ENCODE measurements around the gene CEACAM3. TPM values are rescaled to one million over a fixed set of nuclear protein-coding genes. Genes with fewer than 3 reads are reported as not detected.
"Not testable (repeated sequence)": the region's sequence is repeated elsewhere in the genome, so short reads cannot be mapped to it uniquely, and the experiment has no call there.

Gene CEACAM3
- polyA plus RNA-seq, 3 donors: 5.9 to 11.8 (median 11.3) TPM

DNA sequence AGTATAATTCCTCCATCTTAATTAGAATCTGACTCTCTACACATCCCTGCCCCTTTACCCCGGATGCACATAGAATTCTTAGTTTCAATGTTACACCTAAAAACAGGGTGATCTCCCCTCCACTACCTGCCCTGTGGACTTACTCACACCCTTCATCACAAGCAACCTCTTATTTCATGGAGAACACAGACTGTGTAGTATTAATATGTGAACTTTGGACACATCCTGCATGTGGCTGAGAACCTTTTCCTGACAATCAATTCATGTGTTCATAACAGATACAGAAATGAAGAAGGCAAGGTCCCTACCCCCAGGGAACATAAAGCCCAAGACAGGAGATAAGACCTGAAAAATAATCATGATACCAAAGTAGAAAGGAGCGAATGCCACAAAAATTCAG is 29.3 kb upstream of the CEACAM3 start:
- Mint-ChIP-seq H3K4me3 (no peak overlapping the region), H3K9me3 (no peaks in the 10 kb centered on the region), H3K27ac (no peak overlapping the region), H3K27me3 (ENCODE audit: low read depth in 3 of 3) (peaks cover 2 to 4% (median 3%) of the 10 kb centered on the region in 3 donors), H3K36me3 (no peaks in the 10 kb centered on the region), H3K4me1 (no peaks in the 10 kb centered on the region)
- Histone ChIP-seq H3K4me2 (replicated peaks; ENCODE audit: extremely low read depth, low read length, poor library complexity, severe bottlenecking) (no peak overlapping the region), H3K4me1 (ENCODE audit: control insufficient read depth in 1 of 2, insufficient read depth in 2 of 2, low read length in 2 of 2) (no peaks in the 10 kb centered on the region), H3K27me3 (ENCODE audit: control insufficient read depth in 2 of 2, insufficient read depth in 2 of 2, low read length in 2 of 2) (no peaks in the 10 kb centered on the region), H3K9ac (ENCODE audit: insufficient read depth, low read length, poor library complexity, severe bottlenecking) (no peak overlapping the region), H3K79me2 (ENCODE audit: insufficient read depth, low read length) (no peaks in the 10 kb centered on the region), H2AFZ (ENCODE audit: insufficient read depth, low read depth, low read length, poor library complexity, severe bottlenecking) (no peak overlapping the region), H4K20me1 (ENCODE audit: insufficient read depth, low read length) (no peaks in the 10 kb centered on the region), H3K9me3 (replicated peaks in 1 of 2; ENCODE audit: control insufficient read depth in 1 of 2, insufficient read depth in 1 of 2, low read length in 2 of 2) (no peaks in the 10 kb centered on the region), H3K36me3 (replicated peaks in 1 of 2; ENCODE audit: control insufficient read depth in 1 of 2, insufficient read depth in 2 of 2, low read length in 2 of 2) (no peaks in the 10 kb centered on the region), H3K4me3 (replicated peaks in 1 of 3; ENCODE audit: low read depth in 2 of 3, low read length in 3 of 3) (no peak overlapping the region), H3K27ac (ENCODE audit: low read depth in 1 of 2, low read length in 2 of 2) (no peak overlapping the region)
- TF ChIP-seq, protein P1, sequence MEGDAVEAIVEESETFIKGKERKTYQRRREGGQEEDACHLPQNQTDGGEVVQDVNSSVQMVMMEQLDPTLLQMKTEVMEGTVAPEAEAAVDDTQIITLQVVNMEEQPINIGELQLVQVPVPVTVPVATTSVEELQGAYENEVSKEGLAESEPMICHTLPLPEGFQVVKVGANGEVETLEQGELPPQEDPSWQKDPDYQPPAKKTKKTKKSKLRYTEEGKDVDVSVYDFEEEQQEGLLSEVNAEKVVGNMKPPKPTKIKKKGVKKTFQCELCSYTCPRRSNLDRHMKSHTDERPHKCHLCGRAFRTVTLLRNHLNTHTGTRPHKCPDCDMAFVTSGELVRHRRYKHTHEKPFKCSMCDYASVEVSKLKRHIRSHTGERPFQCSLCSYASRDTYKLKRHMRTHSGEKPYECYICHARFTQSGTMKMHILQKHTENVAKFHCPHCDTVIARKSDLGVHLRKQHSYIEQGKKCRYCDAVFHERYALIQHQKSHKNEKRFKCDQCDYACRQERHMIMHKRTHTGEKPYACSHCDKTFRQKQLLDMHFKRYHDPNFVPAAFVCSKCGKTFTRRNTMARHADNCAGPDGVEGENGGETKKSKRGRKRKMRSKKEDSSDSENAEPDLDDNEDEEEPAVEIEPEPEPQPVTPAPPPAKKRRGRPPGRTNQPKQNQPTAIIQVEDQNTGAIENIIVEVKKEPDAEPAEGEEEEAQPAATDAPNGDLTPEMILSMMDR (IDR thresholded peaks at IDR 0.05): no peak
- DNase-seq: no peak
- intact Hi-C loops (cut with micrococcal nuclease): no loop called here
- WGBS (ENCODE audit: insufficient coverage): no CpG with 5 or more reads among the region's 2 CpGs

DNA sequence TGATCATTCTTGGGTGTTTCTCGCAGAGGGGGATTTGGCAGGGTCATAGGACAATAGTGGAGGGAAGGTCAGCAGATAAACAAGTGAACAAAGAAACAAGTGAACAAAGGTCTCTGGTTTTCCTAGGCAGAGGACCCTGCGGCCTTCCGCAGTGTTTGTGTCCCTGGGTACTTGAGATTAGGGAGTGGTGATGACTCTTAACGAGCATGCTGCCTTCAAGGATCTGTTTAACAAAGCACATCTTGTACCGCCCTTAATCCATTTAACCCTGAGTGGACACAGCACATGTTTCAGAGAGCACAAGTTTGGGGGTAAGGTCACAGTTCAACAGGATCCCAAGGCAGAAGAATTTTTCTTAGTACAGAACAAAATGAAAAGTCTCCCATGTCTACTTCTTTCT is 28.3 kb upstream of the CEACAM3 start:
- H3K4me2 ChIP-seq (replicated peaks; ENCODE audit: extremely low read depth, low read length, poor library complexity, severe bottlenecking); H3K4me1 Mint-ChIP-seq; H3K4me1 ChIP-seq (ENCODE audit: control insufficient read depth in 1 of 2, insufficient read depth in 2 of 2, low read length in 2 of 2); H3K9me3 Mint-ChIP-seq; H3K9ac ChIP-seq (ENCODE audit: insufficient read depth, low read length, poor library complexity, severe bottlenecking); H3K27ac Mint-ChIP-seq; H3K4me3 Mint-ChIP-seq; H4K20me1 ChIP-seq (ENCODE audit: insufficient read depth, low read length); H2AFZ ChIP-seq (ENCODE audit: insufficient read depth, low read depth, low read length, poor library complexity, severe bottlenecking); H3K9me3 ChIP-seq (replicated peaks in 1 of 2; ENCODE audit: control insufficient read depth in 1 of 2, insufficient read depth in 1 of 2, low read length in 2 of 2); intact Hi-C loops (cut with micrococcal nuclease); H3K27me3 ChIP-seq (ENCODE audit: control insufficient read depth in 2 of 2, insufficient read depth in 2 of 2, low read length in 2 of 2); H3K36me3 ChIP-seq (replicated peaks in 1 of 2; ENCODE audit: control insufficient read depth in 1 of 2, insufficient read depth in 2 of 2, low read length in 2 of 2); H3K27ac ChIP-seq (ENCODE audit: low read depth in 1 of 2, low read length in 2 of 2); H3K79me2 ChIP-seq (ENCODE audit: insufficient read depth, low read length); DNase-seq; H3K4me3 ChIP-seq (replicated peaks in 1 of 3; ENCODE audit: low read depth in 2 of 3, low read length in 3 of 3); H3K27me3 Mint-ChIP-seq (ENCODE audit: low read depth in 3 of 3); H3K36me3 Mint-ChIP-seq: not testable (repeated sequence)
- WGBS (ENCODE audit: insufficient coverage): no CpG with 5 or more reads among the region's 5 CpGs
